ENCODE measurements around the gene KLK15.
"Not testable (repeated sequence)": the region's sequence is repeated elsewhere in the genome, so short reads cannot be mapped to it uniquely, and the experiment has no call there.

The KLK15 gene

DNA sequence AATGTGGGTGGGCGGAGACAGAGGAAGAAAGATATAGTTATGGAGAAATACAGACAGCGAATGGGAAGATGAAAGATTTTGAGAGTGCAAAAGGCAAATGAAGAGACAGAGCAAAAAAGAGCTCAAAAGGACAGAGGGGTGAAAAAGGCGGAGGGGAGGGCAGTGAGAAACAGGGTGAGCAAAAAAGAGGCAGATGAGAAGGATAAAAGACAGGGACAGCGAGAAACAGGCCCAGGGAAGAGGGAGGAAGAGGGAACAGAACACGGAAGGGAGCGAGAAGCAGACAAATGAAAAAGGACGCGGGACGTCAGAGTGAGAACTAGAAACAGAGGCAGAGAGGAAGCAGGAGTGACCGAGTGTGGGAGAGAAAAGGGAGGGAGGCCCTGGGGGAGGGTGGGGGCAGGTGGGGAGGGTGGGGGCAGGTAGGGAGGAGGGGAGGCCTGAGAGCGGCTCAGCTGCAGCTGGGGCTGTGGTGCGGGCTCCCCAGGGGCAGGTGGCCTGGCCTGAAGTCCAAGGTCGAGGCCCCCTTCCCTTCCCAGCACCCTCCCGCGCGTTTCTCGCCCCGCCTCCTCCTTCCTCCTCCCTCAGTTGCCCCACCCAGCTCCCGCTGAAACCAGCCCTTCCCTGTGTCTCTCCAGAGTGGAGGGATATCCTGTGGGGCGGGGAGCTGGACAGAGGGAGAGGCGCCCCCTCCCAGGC is 12.7 kb downstream of the KLK15 start:
- DNase-seq (ENCODE audit: low read depth) = no peak

DNA sequence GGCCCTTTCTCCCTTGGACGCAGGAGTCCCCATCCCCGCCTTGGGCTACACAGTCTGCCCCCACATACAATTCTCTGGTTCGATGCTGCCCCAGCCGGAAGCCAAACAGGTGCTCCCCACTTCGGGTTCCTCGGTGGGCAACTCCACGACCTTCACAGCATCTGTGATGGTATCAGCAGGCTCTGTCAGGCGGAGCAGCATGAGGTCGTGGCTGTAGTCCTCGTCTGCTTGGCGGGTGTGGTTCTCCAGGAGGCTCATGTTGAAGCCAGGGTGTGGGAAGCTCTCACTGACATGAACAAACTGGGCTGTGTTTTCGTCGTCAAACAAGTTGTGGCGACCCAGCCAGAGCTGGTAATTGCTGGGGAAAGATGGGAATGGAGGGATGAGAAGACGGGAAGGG is 13.3 kb downstream of the KLK15 start:
- DNase-seq (ENCODE audit: low read depth) = no peak

DNA sequence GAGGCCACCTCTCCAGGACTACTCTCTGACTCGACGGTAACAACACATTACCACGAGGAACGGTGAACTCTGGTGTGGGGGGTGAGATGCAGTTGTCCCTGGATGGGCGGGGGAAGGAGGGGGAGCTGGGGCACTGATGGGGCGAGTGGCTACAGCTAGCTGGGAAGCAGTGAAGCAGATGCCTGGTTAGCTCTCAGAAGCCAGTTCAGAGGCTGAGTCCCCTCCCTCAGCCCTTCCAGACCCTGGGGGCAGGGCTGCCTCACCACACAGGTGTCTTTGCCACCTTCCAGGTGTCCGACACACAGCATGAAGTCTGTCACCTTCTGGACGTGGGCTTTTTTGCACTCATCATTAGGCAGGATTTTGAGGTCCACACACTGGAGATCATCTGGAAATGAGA is 13.7 kb downstream of the KLK15 start:
- DNase-seq (ENCODE audit: low read depth) = no peak

DNA sequence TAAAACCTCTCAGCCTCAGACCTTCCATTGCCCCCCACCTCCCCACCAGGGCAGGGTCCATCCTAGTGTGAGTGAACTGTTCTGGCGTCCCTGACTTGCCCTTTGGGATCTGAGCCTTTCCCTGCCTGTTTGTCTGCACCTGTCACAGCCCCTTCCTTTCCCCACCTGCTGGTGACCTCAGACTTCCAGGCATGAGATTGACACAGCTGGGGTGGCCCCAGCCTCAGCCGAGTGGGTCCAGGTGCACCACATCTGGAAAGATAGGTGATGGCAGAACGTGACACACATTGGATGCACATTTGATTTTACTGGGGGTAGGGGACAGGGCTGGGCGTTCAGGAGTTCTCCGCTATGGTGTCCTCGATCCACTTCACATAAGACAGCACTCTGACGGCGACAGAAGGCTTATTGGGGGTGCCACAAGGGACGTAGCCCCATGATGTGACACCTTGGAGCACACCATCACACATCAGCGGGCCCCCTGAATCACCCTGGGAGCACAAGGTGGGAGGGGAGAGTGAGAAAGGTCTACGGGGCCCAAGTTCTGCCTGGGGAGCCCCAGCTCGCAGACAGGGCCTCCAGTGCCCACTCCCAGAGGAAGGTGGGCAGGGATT is 14.4 kb downstream of the KLK15 start:
- DNase-seq (ENCODE audit: low read depth) = no peak

DNA sequence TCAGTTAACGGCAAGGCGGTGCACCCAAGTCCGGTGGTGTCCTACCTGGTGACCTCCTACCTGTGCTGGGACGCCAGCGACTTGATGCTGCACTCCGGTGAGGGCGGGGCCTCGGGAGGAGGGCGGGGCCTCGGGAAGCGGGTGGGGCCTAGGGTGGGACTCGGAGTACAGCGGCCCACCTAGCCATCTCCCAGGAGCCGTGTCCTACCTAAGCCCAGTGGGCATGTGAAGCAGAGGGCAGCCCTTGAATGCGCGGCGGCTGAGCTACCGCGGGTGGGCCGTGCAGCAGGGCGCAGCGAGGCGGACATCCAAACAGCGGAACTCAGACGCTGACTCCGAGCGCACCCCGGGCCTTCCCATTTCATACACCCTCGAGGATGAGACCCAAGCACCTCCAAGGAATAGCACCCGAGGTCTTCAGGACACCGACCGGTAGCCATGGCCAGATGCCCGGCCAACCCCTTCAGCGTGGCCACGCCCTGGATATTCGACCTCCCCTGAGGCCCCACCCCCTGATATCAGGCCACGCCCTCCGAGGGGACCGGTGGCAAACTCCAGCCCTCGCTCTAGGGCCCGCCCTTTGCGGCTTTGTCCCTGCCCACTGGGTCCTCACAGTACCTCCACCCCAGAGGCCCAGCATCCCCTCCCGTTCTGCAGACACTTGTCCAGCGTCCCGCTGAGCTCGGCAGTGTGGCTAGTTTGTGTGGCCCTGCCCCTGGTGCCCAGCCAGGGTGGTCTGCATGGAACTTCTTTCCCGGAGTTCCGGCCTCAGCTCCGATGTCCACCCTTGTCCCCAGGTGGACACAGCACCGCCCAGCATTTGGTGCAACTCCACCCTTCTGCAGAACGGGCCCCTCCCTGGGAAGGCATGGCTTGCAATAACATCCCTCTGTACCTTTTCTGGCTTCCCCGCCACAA is 15.2 kb downstream of the KLK15 start:
- no peak for DNase-seq (ENCODE audit: low read depth)

DNA sequence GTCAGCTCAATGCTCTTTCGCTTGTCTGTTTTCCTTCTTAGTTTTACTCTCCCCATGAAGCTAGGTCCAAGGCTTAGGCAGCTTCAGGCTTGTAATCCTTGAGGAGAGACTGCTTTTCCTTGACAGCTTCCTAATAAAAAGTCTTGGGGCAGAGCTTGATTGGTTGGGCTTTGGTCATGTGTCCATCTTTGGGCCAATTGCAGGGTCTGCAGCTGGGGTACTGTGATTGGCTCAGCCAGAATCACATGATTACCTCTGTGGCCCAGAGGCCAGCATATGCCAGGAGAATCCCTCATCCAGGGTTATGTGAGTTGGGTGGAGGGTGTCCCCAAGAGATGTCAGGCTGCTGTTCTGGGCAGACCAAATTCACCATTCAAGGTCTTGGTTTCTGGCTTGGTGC is 17.9 kb downstream of the KLK15 start:
- no peak for DNase-seq (ENCODE audit: low read depth)

DNA sequence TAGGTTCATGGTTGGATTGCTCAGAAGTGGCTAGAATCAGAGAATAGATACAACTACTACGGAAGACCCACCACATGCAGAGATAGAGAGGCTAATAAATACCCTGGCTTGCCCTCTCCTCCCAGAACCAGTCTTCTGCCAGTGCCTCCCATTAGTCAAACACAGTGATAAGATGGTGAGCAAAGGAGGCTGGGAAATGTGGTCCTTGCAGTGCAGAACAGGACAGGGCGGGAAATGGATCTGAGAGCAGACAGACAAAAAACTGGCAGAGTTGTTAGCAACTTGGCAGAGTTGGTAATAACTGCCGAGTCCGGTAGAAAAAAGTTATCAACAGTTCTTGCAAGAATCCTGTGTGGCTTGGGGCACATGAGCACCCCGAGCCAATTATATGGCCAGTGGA is 18.5 kb downstream of the KLK15 start:
- no peak for DNase-seq (ENCODE audit: low read depth)

DNA sequence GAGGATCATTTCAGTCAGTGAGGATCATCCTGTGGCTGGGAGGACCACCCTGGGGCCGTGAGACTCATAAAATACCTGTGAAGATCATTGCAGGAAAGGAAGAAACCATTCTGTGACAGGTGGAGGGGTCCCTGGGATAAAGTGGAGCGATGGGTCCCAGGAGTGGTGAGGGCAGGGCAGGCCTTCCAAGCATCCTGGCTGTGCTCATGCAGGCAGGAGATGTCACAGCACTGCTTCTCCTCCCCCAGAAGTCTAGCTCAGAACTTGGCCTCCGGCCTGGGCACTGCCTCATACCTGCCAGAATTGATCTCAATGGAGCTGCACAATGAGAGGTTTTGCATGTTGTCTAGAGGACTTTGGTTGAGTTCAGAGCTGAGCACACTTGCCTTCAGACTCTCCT is 20.9 kb downstream of the KLK15 start:
- DNase-seq (ENCODE audit: low read depth) = no peak

DNA sequence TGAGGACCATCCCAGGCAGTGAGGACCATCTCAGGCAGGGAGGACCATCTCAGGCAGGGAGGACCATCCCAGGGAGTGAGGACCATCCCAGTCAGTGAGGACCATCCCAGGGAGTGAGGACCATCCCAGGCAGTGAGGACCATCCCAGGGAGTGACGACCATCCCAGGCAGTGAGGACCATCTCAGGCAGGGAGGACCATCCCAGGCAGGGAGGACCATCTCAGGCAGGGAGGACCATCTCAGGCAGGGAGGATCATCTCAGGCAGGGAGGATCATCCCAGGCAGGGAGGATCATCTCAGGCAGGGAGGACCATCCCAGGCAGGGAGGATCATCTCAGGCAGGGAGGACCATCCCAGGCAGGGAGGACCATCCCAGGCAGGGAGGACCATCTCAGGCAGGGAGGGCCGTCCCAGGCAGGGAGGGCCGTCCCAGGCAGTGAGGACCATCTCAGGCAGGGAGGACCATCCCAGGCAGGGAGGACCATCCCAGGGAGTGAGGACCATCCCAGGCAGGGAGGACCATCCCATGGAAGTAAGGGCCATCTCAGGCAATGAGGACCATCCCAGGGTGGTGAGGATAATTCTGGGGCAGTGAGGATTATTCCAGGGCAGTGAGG is 21.6 kb downstream of the KLK15 start:
- not testable (repeated sequence) for DNase-seq (ENCODE audit: low read depth)

DNA sequence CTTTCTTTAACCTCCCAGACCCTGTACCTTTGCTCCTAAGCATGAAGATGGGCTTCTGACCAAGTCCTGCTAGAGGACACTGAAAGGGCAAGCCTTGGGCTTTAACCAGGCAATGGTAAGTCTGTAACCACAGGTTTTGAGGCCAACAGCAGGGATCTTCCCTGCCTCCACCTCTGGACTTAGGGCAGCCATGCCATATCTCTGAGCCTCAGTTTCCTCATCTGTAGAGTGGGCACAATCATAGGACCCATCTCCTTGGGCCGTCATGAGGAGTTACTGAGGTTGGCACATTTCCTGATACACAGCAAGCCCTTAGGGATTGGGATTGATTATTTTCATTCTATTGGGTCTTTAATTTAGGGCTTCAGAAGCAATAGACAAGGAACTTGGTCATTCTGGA is 24.5 kb downstream of the KLK15 start:
- no peak for DNase-seq (ENCODE audit: low read depth)

DNA sequence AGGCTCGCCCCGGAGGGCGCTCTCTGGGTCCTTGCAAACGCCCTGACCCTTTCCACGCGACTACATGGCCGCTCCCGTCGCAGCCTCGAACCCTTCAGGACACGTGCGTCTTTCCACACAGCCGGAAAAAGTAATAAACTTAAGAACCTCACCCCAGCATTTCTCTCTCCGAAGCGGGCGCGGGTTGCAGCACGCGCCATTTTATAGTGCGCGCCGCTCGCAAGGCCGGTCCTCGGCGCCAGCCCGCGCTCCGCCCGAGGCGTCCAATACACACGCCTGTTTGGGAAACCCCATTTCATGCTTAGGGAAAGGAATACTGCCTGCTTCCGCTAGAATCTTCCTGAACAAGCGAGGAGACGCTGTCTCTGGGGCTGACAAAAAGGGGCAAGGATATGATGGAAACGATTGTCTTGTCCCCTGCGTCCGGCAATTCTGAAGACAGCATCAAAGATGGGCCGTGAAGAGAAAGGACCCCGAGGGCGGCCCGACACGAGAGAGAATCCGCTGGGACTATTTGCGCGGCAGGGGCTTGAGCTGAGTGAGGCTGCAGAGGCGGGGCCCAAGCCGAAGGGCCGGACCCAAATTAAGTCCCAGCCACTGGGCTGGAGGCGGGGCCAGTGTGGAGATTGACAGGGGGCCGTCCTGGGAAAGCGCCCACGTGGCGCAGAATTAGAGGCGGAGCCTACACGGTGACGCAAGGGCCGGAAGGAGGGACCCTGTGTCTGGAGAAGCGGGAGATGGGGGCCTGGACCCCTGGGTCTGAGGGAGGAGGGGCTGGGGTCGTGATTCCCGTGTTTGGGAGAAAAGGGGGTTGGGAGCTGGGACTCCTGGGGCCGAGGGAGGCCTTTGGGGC is 28.7 kb downstream of the KLK15 start:
- peak; percentile 98 for DNase-seq (ENCODE audit: low read depth)

DNA sequence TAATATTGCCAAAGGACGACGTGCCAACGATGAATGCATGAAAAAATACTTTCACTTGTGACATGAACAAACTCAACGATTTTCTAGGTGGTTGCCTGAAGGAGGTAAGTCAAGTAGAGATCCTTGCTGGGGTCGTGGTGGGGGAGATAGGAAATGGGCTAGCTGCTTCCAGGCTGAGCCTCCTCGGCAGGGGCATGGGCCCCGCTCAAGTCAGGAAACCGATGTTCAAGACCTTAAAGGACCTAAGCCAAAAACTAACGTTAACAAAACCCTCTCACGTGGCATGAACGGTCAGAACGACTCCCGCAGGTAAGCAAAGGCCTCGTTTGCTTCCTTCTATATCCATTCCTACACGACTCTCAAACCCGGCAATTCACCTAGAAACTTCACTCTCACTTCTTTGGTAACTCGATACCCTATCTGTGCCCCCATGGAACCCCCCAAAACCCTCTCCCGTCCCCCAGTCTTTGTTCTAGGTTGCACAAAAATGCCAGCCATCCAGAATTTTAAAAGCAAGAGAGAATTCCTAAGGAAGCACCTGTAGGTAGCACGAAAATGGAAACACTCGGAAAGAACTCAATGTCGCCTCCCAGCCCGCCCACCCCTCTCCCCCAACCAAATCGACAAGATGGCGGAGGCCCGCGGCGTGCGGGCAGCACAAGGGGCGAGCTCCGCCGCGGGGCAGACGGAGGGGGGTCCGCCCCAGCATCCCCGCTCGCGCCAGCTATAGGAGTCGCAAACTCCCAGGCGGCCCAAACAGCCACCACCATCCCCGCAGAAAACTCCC is 29.5 kb downstream of the KLK15 start:
- no peak for DNase-seq (ENCODE audit: low read depth)

DNA sequence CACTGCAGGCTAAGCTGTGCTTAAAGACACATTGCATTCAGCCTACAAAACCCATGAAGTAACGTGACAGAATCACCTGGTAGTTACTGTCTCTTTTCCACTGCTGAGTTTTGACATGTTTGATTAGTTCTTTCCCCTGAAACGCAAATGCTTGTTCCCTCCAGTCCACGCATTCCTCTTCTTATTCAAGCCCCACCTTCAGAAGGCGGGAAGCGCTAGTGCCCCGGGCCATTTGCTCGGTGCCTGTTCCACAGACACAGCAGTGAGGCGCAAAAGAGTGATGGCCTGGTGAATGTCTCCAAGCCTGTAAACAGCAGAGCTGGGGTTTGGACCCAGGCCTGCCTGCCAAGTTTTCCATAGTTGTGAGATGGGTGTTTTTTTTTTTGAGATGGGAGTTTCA is 32.3 kb downstream of the KLK15 start:
- no peak for DNase-seq (ENCODE audit: low read depth)

DNA sequence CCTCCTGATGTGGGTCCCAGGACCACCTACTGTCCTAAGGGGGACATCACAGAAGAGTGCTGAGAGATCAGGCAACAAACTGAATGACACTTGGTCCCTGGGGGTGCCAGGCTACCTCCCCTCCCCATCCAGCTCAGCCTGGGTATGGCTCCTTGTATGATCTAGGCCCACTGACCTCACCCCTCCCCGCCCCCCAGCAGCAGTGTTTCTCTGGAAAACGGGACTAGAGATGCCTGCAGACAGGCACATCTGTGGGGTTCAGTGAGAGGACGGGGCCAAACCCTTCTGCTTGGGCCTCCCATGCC is 33.9 kb downstream of the KLK15 start:
- no peak for DNase-seq (ENCODE audit: low read depth)

DNA sequence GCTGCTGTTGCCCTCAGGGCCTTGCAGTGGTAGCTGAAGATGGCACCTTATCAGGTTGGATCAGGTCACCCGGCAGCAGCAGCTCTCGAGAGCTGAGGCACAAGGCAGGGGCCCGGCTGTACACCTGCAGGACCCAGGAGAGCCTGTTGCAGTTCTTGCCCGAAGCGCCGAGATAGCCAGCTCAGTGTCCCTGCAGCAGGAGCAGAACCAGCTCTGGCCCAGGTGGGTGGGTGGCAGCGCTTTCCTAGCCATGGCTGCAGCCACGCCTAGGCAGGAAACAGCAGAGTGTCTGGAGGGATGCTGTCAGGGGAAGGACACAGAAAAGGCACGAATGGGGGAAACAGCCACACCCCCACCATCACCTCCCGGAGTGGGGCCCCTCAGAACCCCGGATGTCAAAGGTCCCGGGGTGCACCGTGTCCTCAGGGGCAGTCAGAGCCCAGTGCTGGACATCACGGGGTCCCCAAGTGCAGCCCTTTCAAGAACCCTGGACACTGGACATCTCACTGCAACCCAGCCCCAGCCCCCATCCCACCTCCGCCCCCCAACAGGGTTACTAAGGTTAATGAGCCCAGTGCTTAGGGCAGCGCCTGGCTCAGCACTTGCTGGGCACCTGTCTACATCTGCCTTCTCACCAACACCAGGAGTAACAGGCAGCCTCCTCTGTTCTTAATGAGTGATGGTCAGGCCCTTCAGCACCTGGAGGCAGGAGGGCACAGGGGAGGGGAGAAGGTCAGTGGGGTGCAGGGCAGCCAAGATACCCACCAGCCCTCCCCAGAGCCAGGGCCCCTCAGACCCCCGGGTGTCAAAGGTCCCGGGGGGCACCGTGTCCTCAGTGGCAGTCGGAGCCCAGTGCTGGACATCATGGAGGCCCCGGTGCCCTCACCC is 34.5 kb downstream of the KLK15 start:
- DNase-seq (ENCODE audit: low read depth) = no peak

DNA sequence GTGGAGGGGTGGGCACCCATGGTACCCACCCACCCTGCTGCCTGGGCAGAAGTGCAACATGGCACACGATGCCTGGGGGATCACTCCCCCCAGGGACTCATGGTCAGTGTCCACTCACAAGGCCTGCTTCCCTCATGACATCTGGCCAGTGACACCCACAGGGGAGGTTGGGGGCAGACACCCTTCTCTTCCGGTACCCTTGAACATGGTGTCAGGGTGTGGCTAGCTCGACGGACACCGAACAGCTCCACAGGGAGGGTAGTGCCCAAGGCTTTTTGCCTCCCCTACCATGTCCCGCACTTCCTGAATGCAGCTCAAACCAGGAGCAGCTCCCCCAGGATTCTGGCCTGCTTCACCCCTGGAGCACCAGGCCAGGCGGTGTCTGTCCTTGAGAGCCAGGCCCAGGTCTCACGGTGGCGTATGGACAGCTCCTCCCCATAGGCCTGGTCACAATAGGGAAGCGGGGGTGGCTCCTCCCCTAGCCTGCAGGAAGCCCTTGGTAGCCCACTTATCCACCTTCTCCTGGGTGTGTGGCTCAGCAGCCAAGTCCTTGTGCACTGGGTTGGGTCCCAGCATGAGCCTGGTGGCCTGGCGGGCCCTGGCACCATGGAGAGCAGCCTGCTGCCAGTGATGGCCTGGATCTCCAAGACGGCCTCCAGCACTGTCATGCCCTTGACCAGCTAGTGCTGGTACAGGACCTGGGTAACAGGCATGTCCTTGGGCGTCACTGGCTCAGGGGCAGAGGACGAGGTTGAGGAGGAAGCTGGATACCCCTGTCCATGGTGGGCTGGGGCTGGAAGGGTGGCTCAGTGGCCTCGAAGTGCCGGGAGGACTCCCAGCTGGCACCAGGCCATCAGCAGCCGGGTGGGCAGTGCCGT is 35.4 kb downstream of the KLK15 start:
- no peak for DNase-seq (ENCODE audit: low read depth)

DNA sequence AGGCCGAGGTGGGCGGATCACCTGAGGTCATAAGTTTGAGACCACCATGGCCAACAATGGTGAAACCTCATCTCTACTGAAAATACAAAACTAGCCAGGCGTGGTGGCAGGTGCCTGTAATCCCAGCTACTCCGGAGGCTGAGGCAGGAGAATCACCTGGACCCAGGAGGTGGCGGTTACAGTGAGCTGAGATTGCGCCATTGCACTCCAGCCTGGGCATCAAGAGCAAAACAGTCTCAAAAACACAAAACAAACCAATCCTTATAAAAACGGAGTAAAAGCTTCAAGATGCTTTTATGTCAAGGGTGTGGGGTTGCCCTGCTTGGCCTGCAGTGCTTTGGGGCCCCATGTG is 36.0 kb downstream of the KLK15 start:
- DNase-seq (ENCODE audit: low read depth) = no peak

DNA sequence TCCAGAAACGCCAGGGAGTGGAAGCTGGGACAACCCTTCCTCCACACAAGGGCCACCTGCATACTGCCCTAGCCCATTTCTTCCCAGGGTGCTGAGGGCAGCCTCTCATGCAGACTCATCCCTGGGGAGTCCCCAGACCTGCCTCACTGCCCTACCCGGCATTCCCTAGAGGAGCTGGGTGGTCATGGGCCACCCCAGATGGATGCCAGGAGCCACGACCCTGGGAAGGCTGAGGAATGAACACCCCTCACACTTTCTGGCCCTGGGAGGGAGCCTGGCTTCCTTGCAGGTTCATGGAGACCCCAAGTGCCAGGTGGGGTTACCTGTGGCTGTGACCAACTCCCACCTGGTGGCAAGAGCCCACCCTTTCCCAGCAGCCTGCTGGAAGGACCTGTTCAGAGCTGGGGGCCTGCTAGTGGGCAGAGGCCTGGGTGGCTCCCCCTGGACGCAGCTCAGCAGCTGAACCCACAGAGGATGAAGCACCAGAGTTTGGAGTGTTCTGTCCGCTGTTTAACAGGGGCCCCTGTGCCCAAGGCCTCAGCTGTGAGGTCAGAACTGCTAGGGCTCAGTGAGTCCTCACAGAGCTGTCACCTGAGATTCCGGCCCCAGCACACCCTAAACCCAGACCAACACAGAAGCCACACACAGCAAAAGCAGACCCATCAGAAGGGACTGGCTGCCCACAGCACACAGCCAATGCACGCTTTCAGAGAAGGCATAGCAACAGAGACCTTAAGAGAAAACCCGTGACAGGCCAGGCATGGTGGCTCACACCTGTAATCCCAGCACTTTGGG is 36.5 kb downstream of the KLK15 start:
- no peak for DNase-seq (ENCODE audit: low read depth)
